ENCODE measurements around the gene HHEX. TPM values are rescaled to one million over a fixed set of nuclear protein-coding genes. Genes with fewer than 3 reads are reported as not detected.
"Not testable (repeated sequence)": the region's sequence is repeated elsewhere in the genome, so short reads cannot be mapped to it uniquely, and the experiment has no call there.

Gene HHEX
- total RNA-seq, 6 experiments from 2014 or later = 2.4 to 5.0 (median 4.6) TPM

GRCh38 chr10:92729886-92730285 lies 40.1 kb downstream of the HHEX start:
- no peak for TF ChIP-seq CTCF (IDR thresholded peaks at IDR 0.05)
- Mint-ChIP-seq H3K27me3 (ENCODE audit: insufficient read depth) (peaks cover 20% of the 10 kb centered on the region), H3K9me3 (no peaks in the 10 kb centered on the region), H3K4me3 (no peak overlapping the region), H3K27ac (no peak overlapping the region), H3K4me1 (ENCODE audit: low read depth) (no peaks in the 10 kb centered on the region), H3K36me3 (ENCODE audit: low read depth) (no peaks in the 10 kb centered on the region)
- DNase-seq = no peak

GRCh38 chr10:92732958-92733357 lies 43.2 kb downstream of the HHEX start:
- Mint-ChIP-seq H3K9me3 (no peaks in the 10 kb centered on the region), H3K36me3 (ENCODE audit: low read depth) (no peaks in the 10 kb centered on the region), H3K27ac (no peak overlapping the region), H3K4me3 (no peak overlapping the region), H3K4me1 (ENCODE audit: low read depth) (no peaks in the 10 kb centered on the region), H3K27me3 (ENCODE audit: insufficient read depth) (peaks cover 23% of the 10 kb centered on the region)
- no peak for DNase-seq
- no peak for TF ChIP-seq CTCF (IDR thresholded peaks at IDR 0.05)

GRCh38 chr10:92734301-92734700 lies 44.5 kb downstream of the HHEX start:
- no peak overlapping the region for H3K27ac Mint-ChIP-seq
- no peak for DNase-seq
- no peak overlapping the region for H3K4me3 Mint-ChIP-seq
- TF ChIP-seq CTCF (IDR thresholded peaks at IDR 0.05) = no peak
- no peaks in the 10 kb centered on the region for H3K9me3 Mint-ChIP-seq
- H3K4me1 Mint-ChIP-seq (ENCODE audit: low read depth) = no peaks in the 10 kb centered on the region
- H3K36me3 Mint-ChIP-seq (ENCODE audit: low read depth) = no peaks in the 10 kb centered on the region
- peaks cover 22% of the 10 kb centered on the region for H3K27me3 Mint-ChIP-seq (ENCODE audit: insufficient read depth)

- H3K27ac Mint-ChIP-seq = no peak overlapping the region
- no peak for DNase-seq
- H3K4me1 Mint-ChIP-seq (ENCODE audit: low read depth) = peaks cover 6% of the 10 kb centered on the region
- no peak overlapping the region for H3K4me3 Mint-ChIP-seq
- peaks cover 22% of the 10 kb centered on the region for H3K27me3 Mint-ChIP-seq (ENCODE audit: insufficient read depth)
- H3K36me3 Mint-ChIP-seq (ENCODE audit: low read depth) = no peaks in the 10 kb centered on the region; the same call in 1 of the 2 replicates
- no peak for TF ChIP-seq CTCF (IDR thresholded peaks at IDR 0.05)
- no peaks in the 10 kb centered on the region for H3K9me3 Mint-ChIP-seq
Observed at GRCh38 chr10:92735938-92736337, 46.2 kb downstream of the HHEX start.

GRCh38 chr10:92737484-92737883 lies 47.7 kb downstream of the HHEX start:
- no peak for TF ChIP-seq CTCF (IDR thresholded peaks at IDR 0.05)
- no peak overlapping the region for H3K4me3 Mint-ChIP-seq
- H3K36me3 Mint-ChIP-seq (ENCODE audit: low read depth) = no peaks in the 10 kb centered on the region; the same call in 1 of the 2 replicates
- H3K4me1 Mint-ChIP-seq (ENCODE audit: low read depth) = peaks cover 9% of the 10 kb centered on the region
- DNase-seq = no peak
- H3K27ac Mint-ChIP-seq = no peak overlapping the region
- H3K9me3 Mint-ChIP-seq = no peaks in the 10 kb centered on the region
- H3K27me3 Mint-ChIP-seq (ENCODE audit: insufficient read depth) = peaks cover 22% of the 10 kb centered on the region

GRCh38 chr10:92740762-92741161 lies 51.0 kb downstream of the HHEX start:
- TF ChIP-seq CTCF (IDR thresholded peaks at IDR 0.05) = peak; percentile 33
- H3K4me1 Mint-ChIP-seq (ENCODE audit: low read depth) = peaks cover 9% of the 10 kb centered on the region
- H3K27ac Mint-ChIP-seq = no peak overlapping the region
- no peaks in the 10 kb centered on the region; the same call in 1 of the 2 replicates for H3K36me3 Mint-ChIP-seq (ENCODE audit: low read depth)
- H3K27me3 Mint-ChIP-seq (ENCODE audit: insufficient read depth) = peaks cover 21% of the 10 kb centered on the region
- H3K4me3 Mint-ChIP-seq = no peak overlapping the region
- DNase-seq = peak; percentile 63
- no peaks in the 10 kb centered on the region for H3K9me3 Mint-ChIP-seq

- H3K9me3 Mint-ChIP-seq = not testable (repeated sequence)
Observed at GRCh38 chr10:92741741-92742140, 52.0 kb downstream of the HHEX start.

More at GRCh38 chr10:92741741-92742140, 52.0 kb downstream of the HHEX start:
- H3K4me3 Mint-ChIP-seq; H3K27ac Mint-ChIP-seq; DNase-seq; H3K36me3 Mint-ChIP-seq (ENCODE audit: low read depth); H3K4me1 Mint-ChIP-seq (ENCODE audit: low read depth): not testable (repeated sequence)
- H3K27me3 Mint-ChIP-seq (ENCODE audit: insufficient read depth) = peaks cover 19% of the 10 kb centered on the region

All from HFFc6 (cell line).